ENCODE results near the gene UBE2J2.
"Not testable (repeated sequence)": the region's sequence is repeated elsewhere in the genome, so short reads cannot be mapped to it uniquely, and the experiment has no call there.

Gene UBE2J2

GRCh38 chr1:1273512-1274298 is at the start of gene UBE2J2:
Gene UBE2J2, minus strand, starts transcription at chr1:1273854. Its CDS starts 5,862 bp downstream, at chr1:1267992.
- DNase-seq = peak; percentile 14 to 96 (median 89)

GRCh38 chr1:1322952-1323351 is 49.3 kb upstream of the UBE2J2 start:
- DNase-seq = no peak

GRCh38 chr1:1322418-1322817 is 48.8 kb upstream of the UBE2J2 start:
- no peak for DNase-seq

- no peak for DNase-seq
These were observed 47.8 kb upstream of the UBE2J2 start for GRCh38 chr1:1321477-1321876.

GRCh38 chr1:1320666-1321448 is 47.2 kb upstream of the UBE2J2 start:
- DNase-seq = no peak

GRCh38 chr1:1319646-1319941 is 45.9 kb upstream of the UBE2J2 start:
- no peak for DNase-seq

GRCh38 chr1:1318777-1319645 is 45.4 kb upstream of the UBE2J2 start:
- no peak for DNase-seq

GRCh38 chr1:1318131-1318652 is 44.5 kb upstream of the UBE2J2 start:
- peak in 17 of 56 donors; percentile 15 to 66 (median 34) for DNase-seq

- DNase-seq = no peak
These were observed 43.8 kb upstream of the UBE2J2 start for GRCh38 chr1:1317420-1317819.

- DNase-seq = not testable (repeated sequence)
These were observed 42.5 kb upstream of the UBE2J2 start for GRCh38 chr1:1316199-1316598.

GRCh38 chr1:1315435-1315954 is 41.8 kb upstream of the UBE2J2 start:
- no peak for DNase-seq

- DNase-seq = no peak
These were observed 41.2 kb upstream of the UBE2J2 start for GRCh38 chr1:1314678-1315335.

GRCh38 chr1:1314237-1314586 is 40.6 kb upstream of the UBE2J2 start:
- no peak for DNase-seq

- no peak for DNase-seq
These were observed 40.0 kb upstream of the UBE2J2 start for GRCh38 chr1:1313500-1314236.

- no peak for DNase-seq
These were observed 39.0 kb upstream of the UBE2J2 start for GRCh38 chr1:1312450-1313314.

- no peak for DNase-seq
These were observed 37.8 kb upstream of the UBE2J2 start for GRCh38 chr1:1311107-1312104.

- DNase-seq = no peak
These were observed 36.9 kb upstream of the UBE2J2 start for GRCh38 chr1:1310476-1311053.

GRCh38 chr1:1310109-1310385 is 36.4 kb upstream of the UBE2J2 start:
- DNase-seq = no peak

All from amygdala (tissue), 56 donors.